Measurements from ENCODE around the gene CCPG1.

- TF ChIP-seq, protein P1, sequence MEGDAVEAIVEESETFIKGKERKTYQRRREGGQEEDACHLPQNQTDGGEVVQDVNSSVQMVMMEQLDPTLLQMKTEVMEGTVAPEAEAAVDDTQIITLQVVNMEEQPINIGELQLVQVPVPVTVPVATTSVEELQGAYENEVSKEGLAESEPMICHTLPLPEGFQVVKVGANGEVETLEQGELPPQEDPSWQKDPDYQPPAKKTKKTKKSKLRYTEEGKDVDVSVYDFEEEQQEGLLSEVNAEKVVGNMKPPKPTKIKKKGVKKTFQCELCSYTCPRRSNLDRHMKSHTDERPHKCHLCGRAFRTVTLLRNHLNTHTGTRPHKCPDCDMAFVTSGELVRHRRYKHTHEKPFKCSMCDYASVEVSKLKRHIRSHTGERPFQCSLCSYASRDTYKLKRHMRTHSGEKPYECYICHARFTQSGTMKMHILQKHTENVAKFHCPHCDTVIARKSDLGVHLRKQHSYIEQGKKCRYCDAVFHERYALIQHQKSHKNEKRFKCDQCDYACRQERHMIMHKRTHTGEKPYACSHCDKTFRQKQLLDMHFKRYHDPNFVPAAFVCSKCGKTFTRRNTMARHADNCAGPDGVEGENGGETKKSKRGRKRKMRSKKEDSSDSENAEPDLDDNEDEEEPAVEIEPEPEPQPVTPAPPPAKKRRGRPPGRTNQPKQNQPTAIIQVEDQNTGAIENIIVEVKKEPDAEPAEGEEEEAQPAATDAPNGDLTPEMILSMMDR (IDR thresholded peaks at IDR 0.05) = no peak
- TF ChIP-seq POLR2A (IDR thresholded peaks at IDR 0.05) = no peak
Observed at GRCh38 chr15:55407498-55408011, 604 bp downstream of the CCPG1 start.

All from right lobe of liver (tissue), 4 donors.